G401.6 (cell line): ENCODE measurements around the gene PCSK6.
"Not testable (repeated sequence)": the region's sequence is repeated elsewhere in the genome, so short reads cannot be mapped to it uniquely, and the experiment has no call there.

ENCODE experiments used
- FAIRE-seq: peaks from 2 replicates; lab custom pipeline; 2012; peaks lifted over from hg19 to GRCh38; lab: Jason Lieb, UNC

Gene PCSK6

DNA sequence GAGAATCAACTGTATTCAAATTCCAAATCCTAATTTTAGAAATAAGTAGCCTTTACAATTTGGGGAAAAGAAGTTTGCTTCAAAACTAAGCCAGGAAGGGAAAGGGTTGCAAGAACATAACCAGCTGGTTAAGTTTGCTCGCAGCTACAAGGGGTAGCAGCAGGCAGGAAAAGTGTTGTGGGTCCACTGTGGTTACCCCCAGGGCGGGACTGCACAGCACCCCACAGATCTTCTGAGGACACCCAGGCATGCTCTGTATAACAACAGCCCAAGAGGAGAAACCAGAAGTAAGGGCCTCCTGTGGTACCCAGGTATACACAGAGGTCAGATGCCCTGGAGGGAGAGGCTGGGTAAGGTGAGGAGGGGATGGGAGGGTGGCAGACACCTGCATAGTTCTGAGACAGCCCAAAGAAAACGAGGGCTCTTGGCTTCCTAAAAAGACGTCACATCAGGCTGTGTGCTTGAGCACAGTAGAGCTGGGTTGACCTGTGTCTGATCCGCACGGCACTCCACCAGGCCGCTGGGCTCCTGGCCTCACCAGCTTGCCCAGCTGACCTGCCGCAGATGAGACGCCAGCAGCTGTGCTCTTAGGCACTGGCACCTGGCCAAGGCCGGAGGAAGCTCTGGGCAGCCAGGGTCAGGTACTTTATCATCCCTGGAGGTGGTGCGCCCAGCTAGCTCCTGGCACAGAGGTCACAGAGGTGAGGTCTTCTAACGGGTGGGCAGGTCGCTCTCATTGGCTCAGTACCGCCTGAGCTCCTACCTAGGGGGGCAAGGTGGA is 112.7 kb downstream of the PCSK6 start:
- no peak for FAIRE-seq

DNA sequence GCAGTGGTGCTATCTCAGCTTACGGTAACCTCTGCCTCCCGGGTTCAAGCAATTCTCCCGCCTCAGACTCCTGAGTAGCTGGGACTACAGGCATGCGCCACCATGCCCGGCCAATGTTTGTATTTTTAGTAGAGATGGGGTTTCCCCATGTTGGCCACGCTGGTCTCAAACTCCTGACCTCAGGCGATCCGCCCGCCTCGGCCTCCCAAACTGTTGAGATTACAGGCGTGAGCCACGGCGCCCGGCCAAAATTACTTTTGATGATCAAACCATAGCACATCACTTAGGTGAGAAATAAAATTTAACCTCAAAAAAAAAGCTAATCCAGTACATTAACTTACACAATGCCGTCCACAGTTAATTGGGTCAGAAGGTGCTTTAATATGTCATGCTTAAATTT is 114.5 kb downstream of the PCSK6 start:
- FAIRE-seq: not testable (repeated sequence)

- no peak for FAIRE-seq
These were observed 115.2 kb downstream of the PCSK6 start for GRCh38 chr15:101374326-101374725.

DNA sequence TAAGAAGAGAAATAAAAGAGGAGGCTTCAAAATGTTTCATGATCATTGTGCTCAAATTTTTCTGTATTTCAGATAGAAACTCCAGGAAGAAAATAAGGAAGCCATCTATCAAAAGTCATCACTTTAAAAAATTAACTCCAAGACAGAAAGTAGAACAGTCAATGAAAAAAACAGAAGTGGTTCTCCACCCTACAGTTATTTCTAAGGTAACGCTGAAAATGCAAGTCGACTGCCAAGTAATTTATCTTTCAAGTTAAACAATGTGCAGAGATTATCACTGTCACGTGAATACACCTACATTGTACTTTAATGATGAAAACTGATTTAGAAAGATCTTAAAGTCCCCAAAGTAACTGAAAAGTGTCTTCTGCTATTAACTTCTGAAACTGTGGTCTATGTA is 115.9 kb downstream of the PCSK6 start:
- FAIRE-seq: no peak

DNA sequence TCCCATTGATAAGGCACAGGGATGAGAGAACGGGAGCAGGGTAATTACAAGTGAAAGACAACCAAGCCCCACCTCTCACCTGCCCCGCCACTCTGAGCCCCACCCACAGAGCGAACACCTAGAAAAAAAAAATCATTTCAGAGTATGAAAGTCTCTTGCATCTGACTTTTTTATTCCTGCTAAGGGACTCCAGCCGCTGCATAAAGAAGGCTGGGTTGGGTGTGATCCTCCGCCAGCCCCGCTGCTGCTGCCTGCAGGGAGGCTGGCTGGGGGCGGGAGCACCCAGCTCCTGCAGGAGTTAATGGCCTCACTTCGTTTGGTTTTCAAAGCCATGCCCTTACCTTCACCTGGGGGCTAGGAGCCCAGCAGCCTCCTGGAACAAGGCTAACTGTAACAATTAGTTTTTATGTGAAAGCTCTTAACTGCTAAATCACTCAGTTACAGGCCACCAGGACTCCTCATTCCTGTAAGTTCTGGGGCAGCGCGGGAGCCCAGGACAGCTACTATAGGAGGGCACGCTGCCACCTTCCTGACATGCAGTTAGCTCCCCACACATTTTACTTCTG is 116.5 kb downstream of the PCSK6 start:
- FAIRE-seq: no peak

DNA sequence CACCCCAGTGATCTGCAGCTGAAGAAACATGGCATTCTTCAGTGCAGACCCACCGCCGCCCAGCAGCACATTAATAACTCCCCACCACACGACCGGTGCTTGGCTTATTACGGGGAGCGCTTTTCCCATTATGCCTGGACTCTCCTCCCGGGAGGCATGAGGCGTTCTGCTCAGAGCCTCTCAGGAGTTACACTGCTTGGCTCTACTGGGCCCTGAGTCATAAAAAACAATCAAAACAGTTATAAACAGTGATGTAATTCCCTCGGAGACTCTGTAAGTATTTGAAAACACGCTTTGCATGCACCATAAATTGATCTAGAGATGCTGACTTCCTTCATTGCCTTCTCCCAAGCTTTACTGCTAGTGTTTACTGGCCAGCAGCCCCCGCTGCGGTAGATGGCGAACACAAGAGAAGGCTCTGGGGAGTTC is 117.3 kb downstream of the PCSK6 start:
- no peak for FAIRE-seq

DNA sequence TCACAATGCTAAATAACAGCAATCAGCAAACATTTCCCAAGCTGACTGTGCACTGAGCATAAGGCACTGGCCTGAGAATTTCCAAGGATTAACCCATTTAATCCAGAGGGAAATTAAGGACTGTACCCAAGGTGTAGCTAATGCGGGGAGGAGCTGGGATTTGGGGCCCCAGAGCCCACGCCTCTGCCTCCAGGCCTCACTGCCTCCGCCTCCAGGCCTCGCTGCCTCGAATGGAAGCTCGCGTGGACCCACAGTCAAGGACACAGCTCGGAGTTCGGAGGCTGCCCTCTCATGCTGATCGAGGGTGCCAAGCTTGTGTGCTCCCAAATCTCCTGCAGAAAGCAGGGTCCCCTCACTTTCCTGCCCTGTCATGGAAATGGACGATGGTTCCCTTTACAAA is 118.0 kb downstream of the PCSK6 start:
- no peak for FAIRE-seq

- FAIRE-seq: no peak
These were observed 118.4 kb downstream of the PCSK6 start for GRCh38 chr15:101371081-101371480.

DNA sequence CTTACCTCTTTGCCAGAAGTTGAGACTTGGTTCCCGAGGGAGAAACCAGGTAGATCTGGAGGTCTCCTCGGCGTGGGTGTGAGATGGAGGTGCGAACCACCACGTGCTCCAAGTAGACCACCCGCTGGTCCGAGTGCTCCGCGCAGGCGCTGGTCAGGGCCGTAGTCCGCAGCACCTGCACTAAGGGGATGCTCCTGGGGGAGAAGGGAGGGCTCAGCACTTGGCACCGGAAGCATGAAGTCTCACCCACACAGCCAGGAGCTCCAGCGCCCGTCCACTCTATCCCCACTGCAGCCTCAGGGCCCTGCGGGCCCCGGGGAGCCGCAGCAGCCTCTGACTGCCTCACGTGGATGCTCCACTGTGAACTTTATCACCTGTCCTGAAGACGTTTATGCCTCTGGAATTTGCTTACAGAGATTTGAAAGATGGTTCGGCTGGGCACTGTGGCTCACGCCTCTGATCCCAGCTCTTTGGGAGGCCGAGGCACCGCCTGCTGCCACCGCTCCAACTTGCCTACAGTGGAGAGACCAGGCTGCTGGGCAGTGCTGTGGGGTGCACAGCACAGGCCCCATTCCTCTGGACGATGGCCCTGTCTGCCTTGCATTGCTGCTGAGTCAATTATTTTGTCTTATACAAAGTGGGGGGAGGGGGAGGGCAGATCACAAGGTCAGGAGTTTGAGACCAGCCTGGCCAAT is 119.0 kb downstream of the PCSK6 start:
- FAIRE-seq: no peak

DNA sequence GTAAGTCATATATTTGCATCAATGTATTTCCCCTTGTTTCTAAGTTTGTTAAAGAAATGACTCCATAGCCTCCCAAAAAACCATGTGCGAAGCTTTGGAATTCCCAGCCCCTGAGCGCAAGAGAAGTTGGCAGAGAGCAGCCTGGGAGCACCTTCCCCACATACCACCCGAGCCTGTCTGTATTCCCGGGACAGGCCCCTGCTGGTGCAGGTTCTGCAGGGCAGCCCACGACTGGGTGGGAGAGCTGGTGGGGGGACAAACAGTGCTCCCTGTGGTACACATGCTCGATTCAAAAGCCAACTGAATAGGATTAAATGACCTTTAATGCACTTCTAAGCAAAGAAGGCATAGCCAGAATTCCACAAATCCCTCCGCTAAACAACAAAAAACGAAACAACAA is 119.8 kb downstream of the PCSK6 start:
- no peak for FAIRE-seq

DNA sequence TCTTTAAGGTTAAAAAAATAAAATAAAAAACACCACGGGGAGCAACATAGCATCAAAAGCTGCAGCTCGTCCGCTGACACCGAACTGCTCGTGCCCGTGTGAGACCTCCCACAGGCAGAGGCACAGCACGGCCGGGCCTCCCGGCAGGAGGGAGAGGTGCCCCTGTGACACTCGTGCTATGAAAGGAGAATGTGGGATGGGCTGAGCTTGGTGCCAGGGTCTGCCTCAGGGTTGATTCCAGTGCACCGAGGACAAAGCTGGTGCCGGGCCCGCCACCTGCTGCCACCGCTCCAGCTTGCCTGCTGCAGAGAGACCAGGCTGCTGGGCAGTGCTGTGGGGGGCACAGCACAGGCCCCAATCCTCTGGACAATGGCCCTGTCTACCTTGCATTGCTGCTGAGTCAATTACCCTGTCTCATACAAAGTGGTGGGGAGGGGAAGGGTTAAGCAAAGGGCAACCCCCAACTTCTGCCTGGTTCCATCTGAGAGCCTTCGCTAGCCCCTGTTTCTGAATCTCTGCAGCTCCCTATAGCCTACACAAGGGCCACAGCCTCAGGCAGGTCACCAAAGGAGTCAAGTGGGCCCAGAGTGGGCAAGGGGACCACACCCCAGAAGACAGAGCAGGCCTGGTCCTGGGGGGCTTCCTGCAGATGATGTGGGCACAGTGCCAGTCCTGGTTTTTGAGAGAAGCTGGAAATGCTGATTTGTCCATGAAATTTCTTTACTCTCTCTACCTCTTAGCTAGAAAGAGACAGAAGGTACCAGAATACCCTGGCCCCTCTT is 120.5 kb downstream of the PCSK6 start:
- no peak for FAIRE-seq

- no peak for FAIRE-seq
These were observed 121.3 kb downstream of the PCSK6 start for GRCh38 chr15:101368086-101368780.

DNA sequence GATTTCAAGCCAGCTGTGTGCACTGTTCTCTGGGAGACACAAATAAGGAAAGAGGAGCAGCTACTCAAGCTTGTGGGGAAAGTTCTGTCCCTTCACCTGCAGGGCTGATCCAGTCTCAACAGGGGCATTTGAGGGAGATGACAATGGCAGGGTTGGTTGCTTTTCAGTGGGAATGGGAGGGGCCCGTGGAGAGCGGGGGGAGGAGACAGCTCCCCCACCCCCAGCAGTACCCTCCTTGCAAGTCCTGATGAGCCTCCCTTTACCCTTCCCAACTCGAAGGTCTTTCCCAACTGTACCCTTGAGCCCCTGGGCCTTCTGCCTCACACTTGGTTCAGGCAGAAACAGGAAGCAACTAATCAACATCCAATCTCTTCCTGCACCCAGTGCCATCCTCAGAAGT is 122.7 kb downstream of the PCSK6 start:
- FAIRE-seq: no peak

DNA sequence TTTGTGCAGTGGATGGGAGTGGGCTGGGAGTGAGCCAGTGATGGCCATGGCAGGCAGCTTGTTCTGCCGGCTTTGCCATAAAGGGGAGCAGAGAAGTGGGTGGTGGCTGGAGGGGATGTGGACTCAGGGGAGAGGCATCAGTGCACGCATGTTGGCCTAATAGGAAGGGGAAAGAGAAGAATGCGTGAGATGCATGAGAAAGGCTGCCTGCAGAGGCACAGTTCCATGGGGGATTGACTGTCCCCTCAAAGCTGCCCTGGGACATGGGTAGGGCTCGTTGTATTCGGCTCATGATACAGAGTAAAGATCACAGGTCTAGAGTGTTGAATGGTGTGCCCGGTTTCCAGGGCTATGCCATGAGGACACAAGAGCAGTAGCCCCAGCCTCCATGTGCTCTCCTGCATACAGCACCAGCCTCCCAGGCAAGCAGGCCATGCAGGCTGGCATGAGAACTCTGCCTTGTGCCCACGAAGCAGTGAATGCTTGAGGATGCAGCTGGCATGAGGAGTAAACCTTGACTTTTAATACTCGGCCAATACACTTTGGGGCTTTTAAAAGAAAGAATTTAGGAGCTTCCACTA is 126.4 kb downstream of the PCSK6 start:
- no peak for FAIRE-seq

DNA sequence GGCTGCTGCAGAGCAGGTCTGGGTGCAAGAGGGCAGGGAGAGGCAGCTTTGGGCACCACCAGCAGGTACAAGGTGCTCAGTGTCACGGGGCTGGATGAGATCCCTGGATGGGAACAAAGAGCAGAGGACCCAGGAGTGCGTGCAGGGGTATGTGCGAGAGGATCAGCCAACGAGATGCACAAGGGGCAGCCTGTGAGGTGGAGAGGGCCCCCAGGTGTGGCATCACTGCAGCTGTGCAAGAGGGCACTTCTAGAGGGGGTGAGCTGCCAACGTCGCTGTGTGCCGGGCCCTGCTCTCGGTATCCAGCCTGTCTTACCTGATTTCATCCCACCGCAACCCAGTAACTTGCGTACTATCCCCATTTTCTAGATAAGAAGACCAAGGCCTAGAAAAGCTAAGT is 127.1 kb downstream of the PCSK6 start:
- no peak for FAIRE-seq

GRCh38 chr15:101361418-101361817 is 128.1 kb downstream of the PCSK6 start:
- FAIRE-seq: no peak

GRCh38 chr15:101359365-101359947 is 130.1 kb downstream of the PCSK6 start:
- FAIRE-seq: no peak

DNA sequence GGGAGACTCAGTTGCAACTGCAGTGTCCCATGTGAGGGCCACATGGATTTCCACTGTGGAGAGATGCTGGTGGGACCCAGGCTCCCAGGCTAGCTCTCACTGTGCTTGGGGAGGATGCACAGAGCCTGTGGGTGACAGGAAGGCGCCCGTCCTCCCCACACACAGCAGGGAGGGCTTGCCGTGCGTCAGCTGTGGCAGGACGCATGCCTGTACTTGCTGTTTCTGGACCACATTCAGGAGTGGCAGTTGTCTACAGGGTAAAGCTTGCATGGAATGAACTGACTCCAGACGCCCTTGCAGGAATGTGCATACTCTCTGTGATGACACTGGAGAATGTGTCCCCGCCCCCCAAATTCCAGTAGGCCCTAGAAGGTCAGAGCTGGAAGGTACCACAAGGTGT is 130.6 kb downstream of the PCSK6 start:
- FAIRE-seq: no peak

DNA sequence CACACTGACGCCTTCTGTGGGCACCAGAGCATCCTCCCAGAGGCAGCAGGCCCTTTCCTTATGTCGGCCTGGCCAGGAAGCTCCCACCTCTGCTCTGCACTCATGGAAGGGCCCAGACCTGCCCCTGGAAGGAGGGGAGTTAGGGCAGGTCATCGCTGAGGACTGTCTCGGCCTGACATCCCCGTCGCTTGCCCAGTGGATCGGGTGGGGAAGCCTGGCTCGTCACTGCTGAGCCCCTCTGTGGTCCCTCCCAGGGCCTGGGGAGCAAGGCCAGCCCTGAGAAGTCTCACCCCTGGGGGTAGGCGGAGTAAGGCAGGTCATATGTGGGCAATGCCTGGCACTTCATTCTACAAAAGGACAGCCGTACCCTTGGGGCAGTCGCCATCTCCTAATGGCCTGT is 131.6 kb downstream of the PCSK6 start:
- no peak for FAIRE-seq

DNA sequence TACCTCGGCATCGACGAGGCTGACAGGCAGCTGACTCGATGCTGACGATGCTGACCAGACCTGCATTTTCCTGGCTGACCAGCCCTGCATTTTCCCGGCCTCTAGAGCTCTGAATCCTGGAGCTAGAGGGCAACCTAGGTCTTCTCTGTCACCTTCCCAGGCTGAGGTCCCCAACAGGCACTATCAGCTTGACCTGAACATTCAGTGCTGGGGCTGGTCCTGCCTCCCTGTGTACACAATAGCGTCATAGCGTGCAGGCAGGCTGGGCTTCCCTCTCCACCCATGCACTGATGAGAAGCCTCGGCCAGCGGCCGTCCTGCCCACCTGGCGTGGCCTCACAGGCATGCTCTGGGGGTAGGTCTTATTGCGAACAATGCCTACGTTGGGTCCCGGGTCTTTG is 132.2 kb downstream of the PCSK6 start:
- no peak for FAIRE-seq

DNA sequence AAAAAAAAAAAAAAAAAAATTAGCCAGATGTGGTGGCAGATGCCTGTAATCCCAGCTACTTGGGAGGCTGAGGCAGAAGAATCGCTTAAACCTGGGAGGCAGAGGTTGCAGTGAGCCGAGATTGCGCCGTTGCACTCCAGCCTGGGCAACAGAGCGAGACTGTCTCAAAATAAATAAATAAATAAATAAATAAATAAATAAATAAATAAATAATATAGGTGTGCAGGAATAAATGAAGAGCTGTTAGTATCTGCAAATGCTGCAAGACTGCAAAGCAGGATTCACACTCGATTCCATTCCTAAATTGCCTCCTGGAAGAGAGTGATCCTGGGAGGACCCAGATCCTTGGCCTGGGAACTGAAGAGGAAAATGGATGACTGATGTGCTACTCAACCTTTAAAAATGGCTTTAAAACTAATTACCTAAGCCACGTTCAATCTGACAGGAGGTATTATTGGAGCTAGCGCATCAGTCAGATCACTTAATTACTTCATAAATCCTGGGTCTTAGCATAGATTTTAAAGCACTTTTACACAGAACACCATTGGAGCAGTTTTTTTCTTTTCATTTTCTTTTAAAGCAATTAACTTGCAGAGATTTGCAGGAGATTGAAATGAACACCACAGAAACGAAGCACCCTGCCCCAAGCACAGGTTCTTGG is 132.9 kb downstream of the PCSK6 start:
- not testable (repeated sequence) for FAIRE-seq
